Epithelial cell of proximal tubule (primary cell): ENCODE measurements around the gene VARS1. TPM values are rescaled to one million over a fixed set of nuclear protein-coding genes. Genes with fewer than 3 reads are reported as not detected.

ENCODE experiments used
- DNase-seq: peaks from one replicate; pipeline ENCODE4 v3.0.0-alpha.2; 2011; ENCODE audit warnings: low read depth
- H3K4me3 ChIP-seq: 2 replicates; pipeline ENCODE4 v1.5.1; 2011; ENCODE audit warnings: low read depth, mild to moderate bottlenecking, low read length
- total RNA-seq: library from RNA; depleted of rRNA; stranded (reverse); fragments of >200 nt; gene quantifications from 2 replicates; pipeline ENCODE4 v1.2.3, GENCODE V29; 2015
- TF ChIP-seq, protein P1 (sequence below): conservative IDR thresholded peaks from 2 replicates; pipeline ENCODE4 v1.5.1; 2012; ENCODE audit warnings: low read depth, mild to moderate bottlenecking, low read length

VARS1 gene
- total RNA-seq, 1 donor from 2014 or later, result 113 TPM

DNA sequence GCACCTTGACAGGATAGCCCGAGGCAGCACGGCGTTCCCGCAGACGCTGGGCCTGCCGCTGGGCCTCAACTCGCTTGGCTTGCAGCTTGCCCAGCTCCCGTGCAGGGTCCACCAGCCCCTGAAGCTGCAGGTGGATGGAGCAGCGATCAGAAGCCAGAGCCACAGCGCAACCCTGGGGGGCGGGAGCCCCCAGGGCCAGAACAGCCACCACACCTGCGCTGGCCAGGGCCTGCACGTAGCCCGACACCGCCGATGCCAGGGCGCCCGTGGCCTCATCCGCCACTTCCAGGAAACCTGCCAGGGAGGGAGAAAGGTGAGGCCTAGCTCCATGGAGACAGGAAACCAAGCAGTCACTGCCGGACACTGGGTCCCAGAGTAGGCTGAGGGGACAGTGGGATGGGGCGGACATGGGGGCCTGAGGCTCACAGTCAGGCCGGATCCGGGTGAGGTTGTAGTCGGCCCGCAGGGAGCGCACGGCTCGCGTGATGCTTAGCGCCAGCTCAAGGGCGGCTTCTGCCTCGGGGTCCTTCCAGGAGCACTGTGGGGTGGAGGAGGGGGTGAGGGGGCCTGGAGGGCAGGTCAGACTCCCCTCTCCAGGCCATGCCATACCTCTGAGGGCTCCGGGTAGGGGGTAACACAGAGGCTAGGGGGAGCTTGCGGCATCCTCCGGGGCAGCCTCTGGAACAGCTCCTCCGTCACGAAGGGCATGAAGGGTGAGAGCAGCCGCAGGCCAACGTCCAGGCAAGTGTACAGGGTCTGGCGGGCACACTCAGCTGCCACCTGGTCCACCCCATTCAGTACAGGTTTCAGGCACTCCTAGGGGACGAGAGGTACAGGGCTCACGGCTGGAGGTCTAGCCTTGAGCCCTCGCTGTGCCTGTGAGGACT, 16.3 kb downstream of the VARS1 start:
- no peak for DNase-seq
- no peak overlapping the region for H3K4me3 ChIP-seq
- TF ChIP-seq, protein P1, sequence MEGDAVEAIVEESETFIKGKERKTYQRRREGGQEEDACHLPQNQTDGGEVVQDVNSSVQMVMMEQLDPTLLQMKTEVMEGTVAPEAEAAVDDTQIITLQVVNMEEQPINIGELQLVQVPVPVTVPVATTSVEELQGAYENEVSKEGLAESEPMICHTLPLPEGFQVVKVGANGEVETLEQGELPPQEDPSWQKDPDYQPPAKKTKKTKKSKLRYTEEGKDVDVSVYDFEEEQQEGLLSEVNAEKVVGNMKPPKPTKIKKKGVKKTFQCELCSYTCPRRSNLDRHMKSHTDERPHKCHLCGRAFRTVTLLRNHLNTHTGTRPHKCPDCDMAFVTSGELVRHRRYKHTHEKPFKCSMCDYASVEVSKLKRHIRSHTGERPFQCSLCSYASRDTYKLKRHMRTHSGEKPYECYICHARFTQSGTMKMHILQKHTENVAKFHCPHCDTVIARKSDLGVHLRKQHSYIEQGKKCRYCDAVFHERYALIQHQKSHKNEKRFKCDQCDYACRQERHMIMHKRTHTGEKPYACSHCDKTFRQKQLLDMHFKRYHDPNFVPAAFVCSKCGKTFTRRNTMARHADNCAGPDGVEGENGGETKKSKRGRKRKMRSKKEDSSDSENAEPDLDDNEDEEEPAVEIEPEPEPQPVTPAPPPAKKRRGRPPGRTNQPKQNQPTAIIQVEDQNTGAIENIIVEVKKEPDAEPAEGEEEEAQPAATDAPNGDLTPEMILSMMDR, result no peak

DNA sequence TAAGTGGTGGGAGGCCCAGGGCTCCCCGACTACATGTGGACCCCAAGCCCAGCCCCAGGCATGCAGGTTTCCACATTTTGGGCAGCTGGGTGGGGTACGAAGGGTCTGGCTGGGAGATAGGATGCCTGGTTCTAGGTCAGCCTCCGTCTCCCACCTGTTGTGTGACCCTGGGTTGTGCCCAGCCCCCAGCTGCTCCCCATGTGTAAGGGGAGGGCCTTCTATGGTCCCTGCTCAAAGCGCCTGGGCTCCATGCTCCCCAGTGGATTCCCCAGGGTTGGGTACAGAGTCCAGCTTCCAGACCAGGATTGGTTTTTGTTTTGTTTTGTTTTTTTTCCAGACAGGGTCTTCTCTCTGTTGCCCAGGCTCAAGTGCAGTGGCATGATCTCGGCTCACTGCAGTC, 17.4 kb downstream of the VARS1 start:
- H3K4me3 ChIP-seq, result no peak overlapping the region
- no peak for DNase-seq
- TF ChIP-seq, protein P1, result no peak

DNA sequence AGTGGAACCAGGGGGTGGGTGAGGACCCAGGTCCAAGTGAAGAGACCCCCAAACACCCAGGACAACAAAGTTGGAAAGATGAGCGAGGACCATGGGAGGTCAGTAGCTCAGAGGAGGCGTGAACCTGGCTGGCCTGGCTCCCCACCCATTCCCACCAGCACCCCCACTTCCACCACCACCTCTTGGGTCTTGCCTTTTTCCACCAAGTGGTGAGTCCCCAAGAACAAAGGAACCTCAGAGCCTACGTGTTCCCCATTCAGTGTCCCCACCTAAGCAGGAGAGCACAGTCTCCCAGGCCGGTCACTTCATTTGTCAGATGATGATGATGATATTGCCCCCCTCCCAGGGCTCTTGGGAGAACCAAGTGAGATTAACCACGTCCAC, 17.9 kb downstream of the VARS1 start:
- no peak for DNase-seq
- TF ChIP-seq, protein P1, result no peak
- H3K4me3 ChIP-seq, result no peak overlapping the region

DNA sequence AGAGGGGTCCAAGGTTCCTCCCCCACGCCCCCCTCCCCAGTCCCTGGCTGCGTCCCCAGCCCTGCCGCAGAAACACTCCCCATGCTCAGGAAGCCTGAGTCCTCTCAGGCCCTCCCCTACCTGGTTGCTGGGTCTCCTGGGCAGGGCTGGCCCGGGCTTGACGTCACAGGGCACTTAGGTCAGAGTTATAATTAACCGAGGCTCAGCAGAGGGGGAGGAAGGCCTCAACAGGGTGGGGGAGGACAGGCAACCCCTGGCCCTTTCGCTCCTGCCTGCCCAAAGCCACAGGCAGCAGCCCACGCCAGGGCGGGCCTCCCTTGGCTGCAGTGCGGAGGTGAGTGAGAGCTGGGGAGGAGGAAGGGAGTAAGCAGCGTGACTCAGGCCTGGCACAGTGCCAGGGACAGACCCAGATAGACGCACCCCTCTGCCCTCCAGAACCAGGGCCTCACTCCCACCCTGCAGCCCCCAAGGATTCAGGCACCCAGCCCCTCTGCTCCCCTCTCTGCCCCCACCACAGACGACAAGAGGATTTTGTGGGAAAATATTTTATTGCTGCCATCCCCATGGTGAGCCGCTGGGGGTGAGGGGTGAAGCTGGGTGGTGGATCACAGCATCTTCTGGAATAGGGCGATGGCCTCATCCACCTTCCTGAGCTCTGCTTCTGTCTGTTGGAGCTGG, 18.4 kb downstream of the VARS1 start, which contains the start of gene VWA7:
Gene VWA7 (minus strand): TSS at position 340 of the 678 bp plus-strand sequence. CDS start 549 bp downstream, outside the sequence.
- TF ChIP-seq, protein P1, result peak; percentile 7
- peak within 1 kb of the TSS; percentile 36 for H3K4me3 ChIP-seq
- peak; percentile 51 for DNase-seq

DNA sequence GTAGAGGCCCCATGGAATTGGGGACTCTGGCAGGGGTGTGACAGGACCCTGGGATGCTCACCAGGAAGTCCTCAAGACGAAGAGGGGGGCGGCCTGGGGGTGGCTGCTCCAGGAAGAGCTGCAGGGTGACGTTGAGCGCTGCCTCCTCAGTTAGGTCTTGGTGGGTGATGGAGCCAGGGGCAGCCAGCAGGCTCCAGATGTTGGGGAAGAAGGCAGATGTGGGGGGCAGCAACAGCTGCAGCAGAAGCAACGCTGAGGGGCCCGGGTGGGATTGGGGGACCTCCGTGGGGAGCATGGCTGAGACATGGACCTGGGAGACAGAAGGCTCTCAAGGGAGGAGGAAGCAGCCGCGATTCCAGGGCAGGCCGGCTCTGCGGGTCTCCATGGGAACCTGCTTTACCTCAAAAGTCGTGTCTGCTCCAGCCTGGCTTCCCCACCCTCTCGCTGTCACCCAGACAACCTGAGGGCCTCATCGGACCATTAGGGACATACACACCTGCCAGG, 19.0 kb downstream of the VARS1 start:
- no peak for DNase-seq
- TF ChIP-seq, protein P1, result no peak
- peak overlapping the region; percentile 36 for H3K4me3 ChIP-seq

DNA sequence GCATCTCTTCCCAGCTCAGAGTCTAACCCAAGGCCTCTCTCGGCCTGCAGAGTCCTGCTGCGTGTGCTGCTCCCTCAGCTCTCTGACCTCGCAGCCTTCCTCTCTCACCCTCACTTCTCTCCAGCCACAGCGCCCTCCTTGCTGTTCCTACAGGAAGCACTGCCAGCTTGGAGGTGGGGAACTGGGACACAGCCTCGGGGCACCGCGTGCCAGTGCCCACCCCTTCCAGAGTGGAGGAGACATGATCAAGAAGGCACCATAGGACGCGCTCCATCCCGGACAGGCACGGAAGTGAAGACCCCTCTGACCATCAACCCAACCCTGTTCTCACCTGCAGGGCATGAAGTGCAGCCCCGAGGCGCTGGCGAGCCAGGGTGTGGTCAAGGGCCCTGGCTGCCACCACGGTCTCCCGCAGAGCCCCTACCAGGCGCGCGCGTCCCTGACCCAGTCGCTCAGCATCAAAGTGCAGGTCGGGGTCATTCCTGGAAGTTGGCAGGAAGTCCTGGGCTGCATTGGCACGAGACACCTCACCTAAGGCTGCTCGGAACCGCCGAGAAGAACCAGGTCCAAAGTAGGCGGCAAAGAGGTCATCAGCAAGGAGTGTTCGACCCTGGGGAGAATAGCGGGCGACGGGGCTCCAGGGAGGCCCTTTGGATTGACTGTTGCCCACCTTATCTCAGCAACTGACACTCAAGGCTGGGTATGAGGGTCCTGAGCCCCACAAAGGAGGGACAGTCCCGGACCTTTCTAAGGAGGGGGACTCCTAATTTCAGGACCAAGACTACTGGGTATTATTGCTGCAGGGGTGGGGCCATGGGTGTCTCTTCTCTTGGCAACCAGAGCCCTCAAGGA, 19.7 kb downstream of the VARS1 start:
- TF ChIP-seq, protein P1, result no peak
- no peak overlapping the region for H3K4me3 ChIP-seq
- DNase-seq, result no peak
